Kidney capillary endothelial cell (primary cell): Measurements from ENCODE around the gene SPEG.
"Not testable (repeated sequence)": the region's sequence is repeated elsewhere in the genome, so short reads cannot be mapped to it uniquely, and the experiment has no call there.

Experiments used
- DNase-seq: peaks from one replicate; pipeline ENCODE4 v3.0.0-alpha.2; 2018; ENCODE audit warnings: low spot score

The SPEG gene

DNA sequence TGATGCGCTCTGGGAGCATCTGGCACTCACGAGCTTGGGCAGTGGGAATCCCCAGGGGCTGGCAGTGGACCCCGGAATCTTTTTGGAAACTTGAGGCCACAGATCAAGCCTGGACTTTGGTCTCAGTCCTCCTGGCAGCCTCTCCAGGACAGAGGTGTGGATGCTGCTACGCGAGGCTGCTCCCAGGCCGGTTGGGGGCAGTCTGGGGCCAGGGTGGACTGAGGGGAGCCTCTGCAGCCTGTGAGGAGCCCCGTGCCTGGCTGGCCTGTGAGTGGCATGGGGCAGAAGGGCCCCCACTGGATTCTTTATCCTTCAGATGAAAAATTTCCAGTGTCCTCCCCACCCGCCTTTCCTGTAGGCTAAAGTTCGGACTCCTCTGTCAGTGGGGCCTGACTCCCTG is 29.2 kb upstream of the SPEG start:
- DNase-seq = no peak

DNA sequence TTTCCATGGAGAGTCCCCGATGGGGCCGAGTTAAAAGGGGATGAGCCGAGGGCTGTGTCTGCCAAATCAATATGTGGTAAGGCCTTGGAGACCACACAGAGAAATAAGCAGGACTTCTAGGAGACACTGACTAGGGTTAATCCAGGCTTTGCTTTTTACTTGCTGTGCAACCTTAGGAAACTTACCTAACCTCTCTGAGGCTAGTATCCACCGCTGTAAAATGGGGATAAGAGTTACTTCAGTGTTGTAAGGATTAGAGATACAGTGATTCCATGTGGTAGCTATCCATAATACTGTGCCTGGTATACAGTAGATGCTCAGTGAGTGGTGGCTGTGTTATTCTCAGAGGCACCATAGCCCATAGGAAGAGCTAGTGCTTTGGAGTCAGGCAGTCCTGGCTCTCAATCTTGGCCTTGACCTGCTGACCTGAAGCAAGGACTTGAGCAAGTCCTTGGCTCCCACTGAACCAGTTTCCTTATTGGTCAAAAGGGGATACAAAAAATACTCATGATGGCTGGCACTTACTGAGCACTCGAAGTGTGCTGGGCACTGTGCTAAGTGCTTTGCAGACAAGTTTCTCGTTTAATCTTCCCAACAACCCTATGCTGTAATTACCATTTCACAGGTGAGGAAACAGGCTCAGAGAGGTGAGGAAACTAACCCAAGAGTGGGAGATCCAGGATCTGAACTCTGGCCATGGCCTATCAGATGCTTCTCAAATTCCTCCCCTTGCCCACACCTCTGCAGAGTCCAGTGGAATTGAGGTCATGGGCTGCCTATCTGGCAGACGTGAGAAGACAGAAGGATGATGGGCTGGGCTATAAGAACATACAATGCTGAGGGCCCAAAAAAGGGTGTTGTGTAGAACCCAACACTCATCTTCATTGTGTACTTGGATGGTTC is 28.4 kb upstream of the SPEG start:
- no peak for DNase-seq

DNA sequence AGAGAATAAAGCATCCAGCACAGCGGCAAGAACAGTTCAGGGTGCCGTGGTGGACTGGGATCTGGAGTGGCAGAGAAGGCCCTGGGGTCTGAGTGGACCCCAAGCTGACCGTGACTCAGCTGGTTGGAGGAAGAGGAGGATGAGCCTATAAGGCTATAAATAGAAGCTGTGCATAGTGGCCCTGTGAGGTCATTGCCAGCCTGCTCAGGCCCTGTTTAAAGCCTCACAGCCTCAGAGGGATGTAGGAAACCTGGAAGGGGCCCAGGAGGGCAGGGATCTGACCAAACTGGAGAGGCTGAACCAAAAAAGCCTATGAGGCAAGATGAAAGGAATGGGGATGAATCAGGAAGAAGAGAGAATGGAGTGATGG is 27.8 kb upstream of the SPEG start:
- peak; percentile 34 for DNase-seq

GRCh38 chr2:219407343-219407742 is 27.3 kb upstream of the SPEG start:
- not testable (repeated sequence) for DNase-seq

- no peak for DNase-seq
Measured at GRCh38 chr2:219408204-219408603, 26.4 kb upstream of the SPEG start.

DNA sequence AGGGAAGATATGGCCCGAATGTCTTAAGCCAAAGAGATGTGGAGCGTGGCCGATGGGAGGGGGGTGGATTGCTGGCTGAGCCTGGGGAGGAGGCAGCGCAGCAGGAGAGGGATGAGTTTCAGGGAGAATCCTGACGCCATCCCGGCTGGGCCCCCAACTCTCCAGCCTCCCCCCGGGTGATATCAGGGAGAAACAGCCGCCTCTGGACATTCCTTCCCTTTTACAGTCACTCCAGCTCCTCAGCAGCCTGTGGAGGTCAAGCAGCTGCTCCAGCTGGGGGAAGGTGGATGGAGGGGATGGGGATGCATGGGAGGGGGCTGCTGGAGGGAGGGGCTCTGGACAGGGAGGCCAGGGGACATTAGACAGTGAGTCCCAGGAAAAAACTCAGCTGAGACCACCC is 26.0 kb upstream of the SPEG start:
- DNase-seq = no peak

- DNase-seq = no peak
Measured at GRCh38 chr2:219409619-219410018, 25.0 kb upstream of the SPEG start.

- DNase-seq = no peak
Measured at GRCh38 chr2:219410390-219410789, 24.3 kb upstream of the SPEG start.

GRCh38 chr2:219414857-219415256 is 19.8 kb upstream of the SPEG start:
- DNase-seq = no peak

- DNase-seq = no peak
Measured at GRCh38 chr2:219415580-219416234, 18.9 kb upstream of the SPEG start.

DNA sequence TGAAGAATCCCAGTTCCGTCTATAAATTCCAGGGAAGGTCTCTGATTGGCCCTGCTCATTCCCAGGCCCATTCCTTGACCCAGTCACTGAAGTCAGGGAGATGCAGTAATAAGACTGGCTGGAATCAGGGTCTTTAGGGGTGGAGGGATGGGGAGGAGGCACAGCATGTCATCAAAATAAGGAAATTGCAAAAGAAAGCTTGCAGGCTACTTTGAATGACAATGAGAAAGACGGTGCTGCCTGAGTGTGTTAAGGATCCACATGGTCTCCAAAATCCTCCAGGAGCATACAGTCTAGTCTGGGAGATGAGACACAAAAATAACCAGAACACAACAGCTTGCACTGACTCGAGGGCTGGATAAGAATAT is 18.4 kb upstream of the SPEG start:
- no peak for DNase-seq

- no peak for DNase-seq
Measured at GRCh38 chr2:219416938-219417337, 17.7 kb upstream of the SPEG start.

DNA sequence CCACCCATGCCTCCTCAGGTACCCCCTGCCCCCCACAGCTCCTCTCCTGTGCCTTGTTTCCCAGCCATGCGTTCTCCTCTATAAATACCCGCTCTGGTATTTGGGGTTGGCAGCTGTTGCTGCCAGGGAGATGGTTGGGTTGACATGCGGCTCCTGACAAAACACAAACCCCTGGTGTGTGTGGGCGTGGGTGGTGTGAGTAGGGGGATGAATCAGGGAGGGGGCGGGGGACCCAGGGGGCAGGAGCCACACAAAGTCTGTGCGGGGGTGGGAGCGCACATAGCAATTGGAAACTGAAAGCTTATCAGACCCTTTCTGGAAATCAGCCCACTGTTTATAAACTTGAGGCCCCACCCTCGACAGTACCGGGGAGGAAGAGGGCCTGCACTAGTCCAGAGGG is 17.3 kb upstream of the SPEG start:
- no peak for DNase-seq

DNA sequence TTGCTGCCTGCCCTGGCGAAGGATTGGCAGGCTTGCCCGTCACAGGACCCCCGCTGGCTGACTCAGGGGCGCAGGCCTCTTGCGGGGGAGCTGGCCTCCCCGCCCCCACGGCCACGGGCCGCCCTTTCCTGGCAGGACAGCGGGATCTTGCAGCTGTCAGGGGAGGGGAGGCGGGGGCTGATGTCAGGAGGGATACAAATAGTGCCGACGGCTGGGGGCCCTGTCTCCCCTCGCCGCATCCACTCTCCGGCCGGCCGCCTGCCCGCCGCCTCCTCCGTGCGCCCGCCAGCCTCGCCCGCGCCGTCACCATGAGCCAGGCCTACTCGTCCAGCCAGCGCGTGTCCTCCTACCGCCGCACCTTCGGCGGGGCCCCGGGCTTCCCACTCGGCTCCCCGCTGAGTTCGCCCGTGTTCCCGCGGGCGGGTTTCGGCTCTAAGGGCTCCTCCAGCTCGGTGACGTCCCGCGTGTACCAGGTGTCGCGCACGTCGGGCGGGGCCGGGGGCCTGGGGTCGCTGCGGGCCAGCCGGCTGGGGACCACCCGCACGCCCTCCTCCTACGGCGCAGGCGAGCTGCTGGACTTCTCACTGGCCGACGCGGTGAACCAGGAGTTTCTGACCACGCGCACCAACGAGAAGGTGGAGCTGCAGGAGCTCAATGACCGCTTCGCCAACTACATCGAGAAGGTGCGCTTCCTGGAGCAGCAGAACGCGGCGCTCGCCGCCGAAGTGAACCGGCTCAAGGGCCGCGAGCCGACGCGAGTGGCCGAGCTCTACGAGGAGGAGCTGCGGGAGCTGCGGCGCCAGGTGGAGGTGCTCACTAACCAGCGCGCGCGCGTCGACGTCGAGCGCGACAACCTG is 16.3 kb upstream of the SPEG start, which contains the start of gene DES:
DES (plus strand) TSS at position 223 of the 857 bp plus-strand sequence; CDS start at position 309, 86 bp downstream.
- DNase-seq = no peak

DNA sequence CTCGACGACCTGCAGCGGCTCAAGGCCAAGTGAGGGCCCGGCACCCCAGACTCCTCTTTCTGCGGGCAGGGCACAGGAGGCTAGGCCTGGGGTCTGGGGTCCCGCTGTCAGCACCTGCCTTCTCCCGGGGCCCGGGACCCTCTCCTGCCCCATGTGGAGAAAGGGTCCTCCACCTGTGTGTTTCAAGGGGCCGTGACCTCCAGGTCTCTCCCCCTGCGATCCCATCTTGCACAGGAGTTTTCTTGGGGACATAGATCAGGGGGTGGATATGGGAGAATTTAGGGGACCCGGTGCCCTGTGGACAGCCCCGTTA is 15.7 kb upstream of the SPEG start:
- no peak for DNase-seq

GRCh38 chr2:219419331-219420197 is 15.1 kb upstream of the SPEG start:
- DNase-seq = no peak

- no peak for DNase-seq
Measured at GRCh38 chr2:219420687-219421086, 14.0 kb upstream of the SPEG start.

- no peak for DNase-seq
Measured at GRCh38 chr2:219421323-219421722, 13.3 kb upstream of the SPEG start.

DNA sequence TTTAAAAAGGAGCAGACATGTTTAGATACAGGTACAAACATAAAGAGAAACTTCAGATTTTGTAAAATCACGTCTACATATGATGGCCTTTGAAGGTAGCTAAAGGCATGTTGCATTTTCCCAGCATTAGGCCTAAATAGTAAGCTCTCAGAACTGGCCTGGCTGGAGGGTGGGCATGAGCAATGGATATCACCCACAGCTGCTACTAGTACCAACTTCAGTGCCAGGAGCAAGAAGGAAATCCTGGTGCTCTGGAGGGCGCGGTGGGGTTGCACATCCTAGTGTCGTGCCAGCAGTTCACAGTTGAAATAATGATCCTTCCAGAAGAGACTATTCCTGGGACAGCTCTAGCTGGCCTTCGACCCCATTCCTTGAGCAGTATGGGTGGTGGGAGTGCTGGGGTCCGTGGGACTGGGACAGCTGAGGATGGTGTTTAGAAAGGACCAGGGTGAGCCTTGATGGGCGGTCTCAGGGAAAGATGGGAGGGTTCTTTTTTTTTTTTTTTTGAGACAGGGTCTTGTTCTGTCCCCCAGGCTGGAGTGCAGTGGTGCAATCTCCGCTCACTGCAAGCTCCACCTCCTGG is 11.6 kb upstream of the SPEG start:
- no peak for DNase-seq

DNA sequence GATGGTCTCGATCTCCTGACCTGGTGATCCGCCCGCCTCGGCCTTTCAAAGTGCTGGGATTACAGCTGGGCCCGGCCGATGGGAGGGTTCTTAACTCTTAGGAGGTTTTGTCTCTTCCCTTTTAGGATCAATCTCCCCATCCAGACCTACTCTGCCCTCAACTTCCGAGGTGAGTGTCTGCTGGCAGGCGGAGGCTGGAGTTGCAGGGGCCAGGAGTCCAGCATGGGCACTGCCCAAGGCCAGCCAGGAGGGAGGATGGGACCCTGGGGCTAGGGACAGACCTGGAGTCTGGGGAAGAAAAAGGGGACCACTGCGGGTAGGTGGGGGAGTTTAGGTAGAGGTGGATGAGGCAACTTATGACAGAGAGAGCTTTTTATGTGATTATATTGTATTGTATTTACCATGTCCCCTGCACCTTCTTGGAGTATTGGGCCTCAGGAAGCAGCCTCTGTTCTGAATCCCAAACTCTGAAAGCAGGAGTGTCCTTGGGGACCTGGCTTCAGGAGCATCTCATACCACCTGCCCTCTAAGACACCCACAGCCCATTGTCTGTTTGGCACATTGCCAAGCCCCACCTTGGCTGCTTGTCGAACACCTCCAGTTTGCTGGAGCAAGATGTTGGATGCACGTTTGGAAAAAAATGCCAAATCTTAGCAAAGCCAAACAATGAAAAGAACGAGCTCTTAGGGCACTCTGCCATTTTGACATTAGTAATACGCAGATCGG is 10.8 kb upstream of the SPEG start:
- DNase-seq = no peak
